ENCODE data around the gene CCDC194.

GRCh38 chr19:17406887-17407196 lies 12.8 kb upstream of the CCDC194 start:
- TF ChIP-seq POLR2A (IDR thresholded peaks at IDR 0.05) (no peak), CTCF (IDR thresholded peaks at IDR 0.05) (no peak), POLR2AphosphoS5 (IDR thresholded peaks at IDR 0.05) (no peak)
